ENCODE measurements around the gene HTR3A.
"Not testable (repeated sequence)": the region's sequence is repeated elsewhere in the genome, so short reads cannot be mapped to it uniquely, and the experiment has no call there.

Gene HTR3A

DNA sequence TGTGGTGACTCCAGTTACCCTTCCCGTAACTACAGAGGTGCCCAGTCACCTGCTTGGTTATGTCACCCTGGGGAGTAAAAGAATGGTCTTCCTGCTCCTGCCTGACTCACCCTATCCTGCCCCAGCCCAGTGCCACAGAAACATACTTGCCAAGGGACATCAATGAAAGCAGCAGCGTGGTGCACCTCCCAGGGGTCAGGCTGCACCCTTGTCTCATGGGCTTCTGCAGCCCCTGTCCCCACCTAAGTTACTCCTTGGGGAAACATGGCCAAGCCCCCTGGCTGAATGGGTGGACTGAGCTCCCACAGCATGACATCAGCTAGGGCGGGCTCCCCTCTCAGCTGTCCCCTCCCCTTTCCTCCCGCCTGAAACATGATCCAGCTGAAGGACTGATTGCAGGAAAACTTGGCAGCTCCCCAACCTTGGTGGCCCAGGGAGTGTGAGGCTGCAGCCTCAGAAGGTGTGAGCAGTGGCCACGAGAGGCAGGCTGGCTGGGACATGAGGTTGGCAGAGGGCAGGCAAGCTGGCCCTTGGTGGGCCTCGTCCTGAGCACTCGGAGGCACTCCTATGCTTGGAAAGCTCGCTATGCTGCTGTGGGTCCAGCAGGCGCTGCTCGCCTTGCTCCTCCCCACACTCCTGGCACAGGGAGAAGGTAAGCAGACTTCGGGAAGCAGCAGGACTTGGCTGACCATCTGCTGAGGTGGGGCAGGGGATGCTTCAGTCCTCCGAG is at the start of gene HTR3A:
Gene HTR3A, plus strand, starts transcription at position 368 of the 730 bp plus-strand sequence. Its CDS starts 218 bp downstream, at position 586.
- DNase-seq (ENCODE audit: low spot score) = peak; percentile 23

DNA sequence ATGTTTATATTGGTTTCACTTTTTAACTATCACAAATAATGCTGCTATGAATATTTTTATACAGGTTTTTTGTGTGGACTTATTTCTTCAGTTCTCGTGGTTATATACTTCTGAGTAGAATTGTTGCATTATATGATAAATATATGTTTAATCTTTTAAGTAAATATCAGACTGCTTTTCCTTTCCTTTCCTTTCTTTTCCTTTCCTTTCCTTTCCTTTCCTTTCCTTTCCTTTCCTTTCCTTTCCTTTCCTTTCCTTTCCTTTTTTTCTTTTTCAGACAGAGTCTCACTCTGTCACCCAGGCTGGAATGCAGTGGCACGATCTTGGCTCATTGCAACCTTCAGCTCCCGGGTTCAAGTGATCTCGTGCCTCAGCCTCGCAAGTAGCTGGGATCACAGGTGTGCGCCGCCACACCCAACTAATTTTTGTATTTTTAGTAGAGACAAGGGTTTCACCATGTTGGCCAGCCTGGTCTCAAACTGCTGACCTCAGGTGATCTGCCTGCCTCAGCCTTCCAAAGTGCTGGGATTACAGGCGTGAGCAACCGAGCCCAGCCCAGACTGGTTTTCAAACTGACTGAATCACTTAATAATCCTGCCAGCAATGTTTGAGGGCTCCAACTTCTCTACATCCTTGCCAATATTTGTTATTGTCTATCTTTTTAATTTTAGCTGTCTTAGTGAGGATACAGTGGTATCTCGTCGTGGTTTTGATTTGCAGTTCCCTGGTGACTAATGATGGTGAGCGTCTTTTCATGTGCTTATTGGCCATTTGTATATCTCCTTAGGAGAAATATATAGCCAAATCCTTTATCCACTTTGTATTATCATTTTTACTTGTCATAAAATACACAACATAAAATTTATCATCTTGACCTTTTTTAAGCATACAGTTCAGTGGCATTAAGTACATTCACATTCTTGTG is 48.4 kb upstream of the HTR3A start:
- DNase-seq (ENCODE audit: low spot score) = no peak

DNA sequence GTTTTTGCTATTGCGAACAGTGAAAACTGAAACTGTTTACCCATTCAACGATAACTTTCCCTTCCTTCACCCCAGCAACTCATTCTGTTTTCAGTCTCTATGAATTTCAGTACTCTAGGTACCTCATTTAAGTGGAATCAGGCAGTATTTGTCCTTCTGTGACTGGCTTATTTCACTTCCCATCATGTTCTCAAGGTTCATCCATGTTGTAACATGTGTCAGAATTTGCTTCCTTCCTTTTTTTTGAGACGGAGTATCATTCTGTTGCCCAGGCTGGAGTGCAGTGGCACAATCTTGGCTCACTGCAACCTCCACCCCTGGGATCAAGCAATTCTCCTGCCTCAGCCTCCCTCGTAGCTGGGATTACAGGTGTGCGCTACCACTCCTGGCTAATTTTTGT is 46.6 kb upstream of the HTR3A start:
- DNase-seq (ENCODE audit: low spot score) = no peak

DNA sequence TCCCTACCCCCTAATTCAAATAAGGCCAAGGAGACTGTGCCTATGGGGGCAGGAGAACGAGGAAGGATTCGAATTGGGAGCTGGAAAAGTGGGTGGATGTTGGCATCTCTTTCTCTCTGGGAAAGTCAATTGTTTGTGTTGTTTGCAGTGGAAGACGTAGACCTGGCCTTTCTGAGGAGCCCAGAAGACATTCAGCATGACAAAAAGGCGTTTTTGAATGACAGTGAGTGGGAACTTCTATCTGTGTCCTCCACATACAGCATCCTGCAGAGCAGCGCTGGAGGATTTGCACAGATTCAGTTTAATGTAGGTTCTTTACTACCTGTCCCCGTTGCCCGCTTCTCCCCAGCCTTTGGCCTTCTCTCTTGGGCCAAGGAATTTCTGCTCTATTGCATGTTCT is 42.1 kb upstream of the HTR3A start:
- no peak for DNase-seq (ENCODE audit: low spot score)

DNA sequence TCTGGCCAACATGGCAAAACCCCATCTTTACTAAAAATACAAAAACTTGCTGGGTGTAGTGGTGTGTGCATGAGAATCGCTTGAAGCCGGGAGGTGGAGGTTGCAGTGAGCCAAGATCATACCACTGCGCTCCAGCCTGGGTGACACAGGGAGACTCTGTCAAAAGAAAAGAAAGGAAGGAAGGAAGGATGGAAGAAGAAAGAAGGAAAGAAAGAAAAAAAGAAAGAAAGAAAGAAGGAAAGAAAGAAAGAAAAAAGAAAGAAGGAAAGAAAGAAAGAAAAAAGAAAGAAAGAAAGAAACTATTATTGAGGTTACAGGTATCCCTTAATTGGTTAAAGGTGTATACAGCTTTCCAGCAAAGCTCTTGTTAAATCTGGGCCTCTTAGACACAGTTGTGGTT is 40.7 kb upstream of the HTR3A start:
- DNase-seq (ENCODE audit: low spot score) = not testable (repeated sequence)

DNA sequence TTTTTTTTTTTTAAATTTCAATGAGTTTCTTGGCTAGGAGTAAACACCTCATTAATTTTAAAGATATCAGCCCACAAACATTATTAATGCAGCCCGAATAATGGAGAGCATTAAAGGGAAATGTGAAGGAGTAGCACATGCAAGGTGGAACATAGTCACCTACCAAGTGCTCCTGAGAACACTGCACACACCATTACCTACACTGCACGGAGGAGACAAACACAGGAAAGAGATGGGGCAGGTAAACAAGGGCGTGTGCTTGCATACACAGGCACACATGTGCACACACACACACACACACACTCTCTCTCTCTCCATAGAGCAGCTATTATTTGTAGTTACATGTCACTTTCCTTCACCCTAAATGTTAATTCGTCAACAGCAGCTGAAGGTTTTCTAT is 40.1 kb upstream of the HTR3A start:
- DNase-seq (ENCODE audit: low spot score) = no peak

DNA sequence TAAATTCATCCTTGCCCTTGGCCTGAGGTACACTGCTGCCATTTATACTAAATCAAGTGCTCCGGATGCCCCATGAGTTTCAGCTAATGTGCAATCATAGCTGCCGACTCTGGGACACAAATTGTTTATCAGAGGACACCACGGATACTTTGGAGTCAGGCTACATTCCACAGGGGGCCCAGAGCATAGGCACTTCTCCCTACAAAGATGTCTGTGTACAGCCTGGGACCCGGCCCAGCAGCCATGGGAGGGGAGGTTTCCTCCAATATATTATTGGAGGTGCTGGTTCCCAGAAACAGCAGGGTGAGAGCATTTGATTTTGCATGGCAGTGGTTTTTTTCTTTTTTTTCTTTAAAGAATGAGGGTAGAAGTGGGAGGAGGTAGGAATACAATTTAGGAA is 39.0 kb upstream of the HTR3A start:
- DNase-seq (ENCODE audit: low spot score) = no peak

DNA sequence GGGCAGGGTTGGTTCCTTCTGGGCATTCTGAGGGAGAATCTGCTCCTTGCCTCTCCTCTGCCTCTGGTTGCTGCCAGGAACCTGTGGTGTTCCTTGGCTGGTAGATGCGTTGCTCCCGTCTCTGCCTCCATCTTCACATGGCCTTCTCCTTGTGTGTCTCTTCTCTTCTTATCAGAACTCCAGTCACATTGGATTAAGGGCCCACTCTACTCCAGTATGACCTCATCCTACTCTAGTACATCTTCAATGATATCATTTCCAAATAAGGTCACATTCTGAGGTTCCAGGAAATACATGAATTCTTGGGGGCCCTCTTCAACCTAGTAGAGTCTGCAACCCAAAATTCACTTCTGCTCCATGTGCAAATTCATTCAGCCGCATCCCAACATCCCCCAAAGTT is 37.0 kb upstream of the HTR3A start:
- DNase-seq (ENCODE audit: low spot score) = no peak

DNA sequence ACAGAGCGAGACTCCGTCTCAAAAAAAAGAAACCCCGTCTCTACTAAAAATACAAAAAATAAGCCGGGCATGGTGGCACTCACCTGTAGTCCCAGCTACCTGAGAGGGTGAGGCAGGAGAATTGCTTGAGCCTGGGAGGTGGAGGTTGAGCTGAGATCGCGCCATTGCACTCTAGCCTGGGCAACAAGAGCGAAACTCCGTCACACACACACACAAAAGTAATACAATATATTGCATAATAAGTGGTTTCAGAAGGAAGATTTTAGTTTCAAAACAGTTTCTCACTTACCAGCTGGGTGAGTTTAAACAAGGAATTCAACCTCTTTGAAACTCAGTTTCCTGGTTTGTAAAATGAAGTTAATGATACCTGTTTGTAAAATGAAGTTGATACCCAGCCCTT is 32.7 kb upstream of the HTR3A start:
- DNase-seq (ENCODE audit: low spot score) = no peak

DNA sequence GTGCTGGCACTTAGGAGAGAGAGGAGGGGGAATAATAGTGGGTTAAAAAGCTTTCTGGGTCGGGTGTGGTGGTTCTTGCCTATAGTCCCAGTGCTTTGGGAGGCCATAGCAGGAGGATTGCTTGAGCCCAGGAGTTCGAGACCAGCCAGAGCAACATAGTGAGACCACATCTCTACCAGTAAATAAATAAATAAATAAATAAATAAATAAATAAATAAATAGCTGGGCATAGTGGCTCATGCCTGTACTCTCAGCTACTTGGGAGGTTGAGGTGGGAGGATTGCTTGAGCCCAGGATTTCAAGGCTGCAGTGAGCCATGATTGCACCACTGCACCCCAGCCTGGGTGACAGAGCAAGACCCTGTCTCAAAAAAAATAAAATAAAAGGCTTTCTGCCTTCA is 28.7 kb upstream of the HTR3A start:
- not testable (repeated sequence) for DNase-seq (ENCODE audit: low spot score)

DNA sequence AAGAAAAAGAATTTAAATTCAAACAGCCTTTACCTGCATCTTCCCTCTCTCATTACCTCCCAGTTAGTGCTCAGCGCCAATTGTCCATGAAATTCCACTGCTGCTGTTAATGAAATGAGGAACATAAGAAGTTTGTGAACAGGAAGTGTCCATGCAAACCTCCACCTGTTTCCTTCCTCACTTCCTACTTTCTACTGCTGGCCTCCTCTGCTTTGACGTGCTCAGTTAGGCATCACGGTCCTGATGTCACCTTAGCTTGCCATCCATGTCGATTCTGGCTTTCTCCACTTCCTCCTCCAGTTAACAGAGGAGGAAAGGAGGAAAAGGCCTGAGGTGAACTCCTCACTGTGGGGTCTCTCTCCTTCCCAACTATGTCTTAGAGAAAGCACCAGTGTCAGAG is 26.9 kb upstream of the HTR3A start:
- no peak for DNase-seq (ENCODE audit: low spot score)

DNA sequence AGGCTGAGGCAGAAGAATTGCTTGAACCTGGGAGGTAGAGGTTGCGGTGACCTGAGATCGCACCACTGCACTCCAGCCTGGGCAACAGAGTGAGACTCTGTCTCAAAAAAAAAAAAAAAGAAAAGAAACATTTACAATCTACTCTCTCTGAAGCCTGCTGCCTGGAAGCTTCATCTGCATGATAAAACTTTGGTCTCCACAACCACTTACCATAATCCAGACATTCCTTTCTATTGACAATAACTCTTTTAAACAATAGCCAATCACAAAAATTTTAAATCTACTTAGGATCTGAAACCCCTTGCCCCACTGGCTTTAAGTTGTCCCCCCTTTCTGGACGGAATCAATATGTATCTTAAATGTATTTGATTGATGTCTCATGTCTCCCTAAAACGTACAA is 25.0 kb upstream of the HTR3A start:
- DNase-seq (ENCODE audit: low spot score) = no peak

DNA sequence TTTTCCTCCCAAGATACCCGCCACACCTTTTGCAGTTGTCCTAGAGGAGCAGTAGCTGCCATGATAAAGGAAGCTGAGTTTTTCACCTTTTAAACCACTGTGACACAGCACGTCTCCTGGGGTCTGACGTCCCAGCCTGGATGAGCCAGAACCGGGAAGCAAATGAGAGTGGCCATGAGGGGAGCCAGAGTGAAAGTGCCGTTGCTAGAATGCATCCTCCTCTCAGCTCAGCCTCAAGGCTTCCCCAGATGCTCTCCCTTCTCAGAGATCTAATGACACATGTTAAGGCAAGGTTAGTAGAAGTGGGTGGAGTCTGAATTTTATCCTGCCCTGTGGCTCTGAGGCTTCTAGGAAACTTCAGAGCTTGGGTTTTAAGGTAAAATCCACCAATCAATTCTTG is 23.4 kb upstream of the HTR3A start:
- DNase-seq (ENCODE audit: low spot score) = no peak

DNA sequence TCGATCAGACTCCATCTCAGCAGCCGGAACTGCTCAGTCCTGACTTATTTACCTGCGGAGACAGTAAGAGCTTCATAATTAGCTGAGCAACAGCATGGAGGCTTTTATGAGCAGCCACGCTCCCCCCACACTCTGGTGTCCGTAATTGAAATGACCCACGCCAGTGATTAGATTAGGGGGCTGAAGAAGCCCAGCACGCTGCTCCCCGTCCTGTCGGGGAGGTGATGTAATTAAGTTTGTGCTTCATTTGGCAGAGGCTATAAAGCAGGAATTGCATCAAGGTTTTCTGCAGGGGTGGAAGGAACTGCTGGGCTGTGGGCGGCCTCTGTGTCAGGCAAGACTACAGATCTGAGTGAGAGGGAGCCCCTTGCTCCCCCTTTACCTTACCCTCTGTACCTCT is 22.8 kb upstream of the HTR3A start:
- no peak for DNase-seq (ENCODE audit: low spot score)

DNA sequence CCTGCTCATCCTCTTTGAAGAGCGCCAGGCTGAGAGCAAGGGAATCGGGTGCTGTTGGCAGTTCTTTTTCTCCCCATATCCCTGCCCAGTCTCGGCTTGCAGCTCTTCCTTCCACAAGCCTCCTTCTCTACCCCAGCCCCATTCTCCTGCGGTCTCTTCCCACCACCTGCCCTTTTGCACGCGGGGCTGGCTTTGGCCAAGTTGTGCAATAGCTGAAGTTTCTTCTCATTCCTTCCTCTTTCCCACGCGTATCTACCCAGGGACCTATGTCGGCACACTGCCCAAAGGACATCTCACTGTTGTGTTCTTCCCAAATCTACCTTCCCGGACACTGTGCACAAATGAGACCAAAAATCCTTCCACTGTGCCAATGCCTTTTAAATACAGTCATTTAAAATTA is 22.3 kb upstream of the HTR3A start:
- no peak for DNase-seq (ENCODE audit: low spot score)

DNA sequence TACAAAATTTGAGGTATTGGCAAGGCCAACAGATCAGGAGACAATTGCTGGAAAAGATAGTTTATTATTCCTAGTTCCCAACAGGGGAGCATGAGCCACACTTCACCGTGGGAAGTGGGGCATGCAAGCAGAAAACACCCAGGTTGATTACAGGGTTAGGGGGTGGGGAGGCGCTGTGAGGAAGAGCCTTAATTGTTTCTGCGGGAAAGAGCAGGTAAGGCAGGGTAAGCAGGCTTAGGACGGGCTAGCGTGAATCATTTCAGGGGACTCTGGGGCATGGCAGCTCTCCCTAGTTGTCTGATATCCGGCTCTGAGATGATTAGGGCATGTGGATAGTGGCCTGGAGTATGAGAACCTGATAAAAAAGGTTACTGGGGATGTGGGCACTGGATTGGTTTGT is 20.7 kb upstream of the HTR3A start:
- no peak for DNase-seq (ENCODE audit: low spot score)

DNA sequence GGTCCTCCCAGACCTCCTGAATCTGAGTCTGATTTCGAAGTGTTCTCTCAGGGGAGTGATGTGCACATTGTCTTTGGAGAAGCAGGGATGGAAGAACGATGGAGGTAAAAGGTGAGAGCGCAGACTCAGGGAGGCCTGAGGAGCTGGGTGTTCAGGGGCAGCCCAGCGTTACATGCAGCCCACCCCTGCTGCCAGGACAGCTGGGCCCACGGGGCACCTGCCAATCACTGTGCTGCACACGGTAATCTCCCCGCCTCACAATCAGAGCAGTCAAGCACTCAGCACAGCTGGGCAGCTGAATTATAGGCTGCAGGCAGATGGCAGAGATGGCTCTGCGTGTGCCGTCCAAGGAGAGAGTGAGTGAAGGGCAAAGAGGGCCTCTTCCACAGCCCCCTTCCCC is 17.9 kb upstream of the HTR3A start:
- no peak for DNase-seq (ENCODE audit: low spot score)

DNA sequence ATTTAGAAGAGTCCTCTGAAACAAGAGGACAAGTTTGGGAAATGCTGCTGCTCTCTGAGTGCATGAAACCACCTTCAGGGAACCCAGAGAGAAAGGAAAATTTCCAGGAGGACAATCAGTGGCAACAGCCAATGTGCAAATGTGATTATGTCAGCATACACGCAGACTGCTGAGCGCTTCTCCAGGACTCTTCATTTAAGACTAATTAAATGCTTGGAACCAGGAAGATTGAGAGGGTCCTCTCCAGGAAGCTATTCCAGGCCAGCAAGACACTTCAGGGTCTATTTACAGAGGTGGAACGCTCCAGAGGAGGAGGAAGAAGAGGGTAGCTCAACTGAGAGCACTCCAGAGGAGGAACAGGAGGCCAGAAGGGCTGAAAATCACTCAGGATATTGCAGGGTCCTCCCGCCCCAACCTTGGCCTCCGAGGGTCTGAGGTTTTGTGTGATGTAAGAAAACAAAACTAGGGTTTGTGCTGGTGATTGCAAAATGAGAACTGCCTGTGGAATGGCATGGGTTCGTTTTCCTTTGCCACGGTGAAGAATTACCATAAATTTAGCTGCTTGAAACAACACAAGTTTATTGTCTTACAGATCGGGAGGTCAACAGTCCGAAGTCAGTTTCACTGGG is 14.1 kb upstream of the HTR3A start:
- DNase-seq (ENCODE audit: low spot score) = no peak

DNA sequence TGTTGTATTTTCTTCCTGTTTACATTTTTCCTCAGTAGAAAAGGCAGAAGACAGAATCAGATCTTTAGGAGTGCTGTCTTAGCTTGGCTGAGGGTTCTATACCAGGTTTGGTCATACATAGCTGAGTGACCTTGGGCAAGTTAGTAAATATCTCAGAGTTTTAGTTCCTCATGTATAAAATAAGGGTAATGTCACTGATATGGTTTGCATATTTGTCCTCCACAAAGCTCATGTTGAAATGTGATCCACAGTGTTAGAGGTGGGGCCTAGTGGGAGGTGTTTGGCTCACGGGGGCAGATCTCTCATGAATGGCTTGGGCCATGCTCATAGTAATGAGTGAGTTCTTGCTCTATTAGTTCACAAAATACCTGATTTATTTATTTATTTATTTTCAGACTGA is 7.5 kb upstream of the HTR3A start:
- no peak for DNase-seq (ENCODE audit: low spot score)

DNA sequence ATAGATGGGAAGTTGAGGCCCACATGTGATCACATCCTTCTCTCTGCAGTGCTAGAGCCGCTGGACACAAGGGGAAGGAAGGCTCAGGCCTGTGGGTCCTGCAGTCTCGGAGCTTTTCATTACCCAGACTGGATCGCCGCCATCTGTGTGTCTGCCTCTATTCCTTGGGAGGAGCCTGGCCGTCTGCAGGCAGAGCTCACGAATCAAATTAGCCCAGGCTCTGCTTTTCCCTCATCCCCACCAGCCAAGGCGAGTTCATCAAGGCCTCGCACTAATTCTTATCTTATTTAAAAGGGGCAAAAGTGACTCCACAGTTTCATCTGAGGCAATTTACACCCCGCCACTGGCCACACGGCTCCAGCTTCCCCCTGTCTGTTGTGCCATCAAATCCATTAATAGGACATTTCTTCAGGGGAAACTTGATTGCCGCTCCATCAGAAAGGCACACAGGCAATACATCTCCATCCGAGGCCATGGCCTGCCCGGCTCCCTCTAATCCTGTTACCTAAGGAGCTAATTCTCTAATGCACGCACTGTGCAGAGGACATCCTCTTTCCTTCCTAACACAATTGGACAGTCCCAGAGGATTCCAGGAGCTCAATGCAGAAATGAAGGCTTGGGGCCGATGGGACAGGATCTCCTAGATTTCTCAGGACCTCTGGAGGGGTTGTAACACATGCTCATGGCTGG is 3.3 kb upstream of the HTR3A start:
- no peak for DNase-seq (ENCODE audit: low spot score)

DNA sequence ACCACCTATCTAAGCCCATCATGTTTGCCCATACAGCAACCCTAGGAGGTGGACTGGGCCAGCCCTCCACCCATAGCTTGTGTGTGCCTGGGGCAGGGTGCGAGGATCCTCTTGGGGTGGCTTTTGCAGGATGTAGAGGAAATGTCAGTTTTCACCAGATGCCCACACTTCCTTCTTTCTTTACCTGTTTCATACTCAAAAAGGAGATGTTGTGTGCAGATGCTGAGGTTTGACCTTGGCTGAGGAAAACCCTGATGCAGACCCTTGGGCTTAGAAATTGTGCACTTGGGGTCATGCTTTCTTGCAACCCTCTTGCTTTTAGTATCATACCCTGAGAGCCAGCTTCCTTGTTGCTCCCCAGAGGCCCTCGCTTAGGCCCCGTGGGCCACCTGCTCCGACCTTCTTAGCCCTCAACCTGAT is 2.2 kb downstream of the HTR3A start:
- DNase-seq (ENCODE audit: low spot score) = no peak

DNA sequence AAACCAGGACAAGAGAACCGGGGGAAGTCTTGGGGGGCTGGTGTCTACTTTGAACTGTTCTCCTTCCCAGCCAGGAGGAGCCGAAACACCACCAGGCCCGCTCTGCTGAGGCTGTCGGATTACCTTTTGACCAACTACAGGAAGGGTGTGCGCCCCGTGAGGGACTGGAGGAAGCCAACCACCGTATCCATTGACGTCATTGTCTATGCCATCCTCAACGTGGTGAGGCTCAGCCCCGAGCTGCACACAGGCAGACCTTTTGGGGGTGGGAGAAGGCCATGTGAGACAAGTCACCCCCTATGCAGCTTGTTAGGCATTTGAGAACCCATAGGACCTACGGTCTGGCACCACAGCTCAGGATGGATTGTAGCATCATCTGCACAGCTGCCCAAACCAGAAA is 2.8 kb downstream of the HTR3A start:
- DNase-seq (ENCODE audit: low spot score) = no peak

Data from HuH-7.5 (cell line).